K562 (cell line): Measurements from ENCODE around the gene SELENOW. TPM values are rescaled to one million over a fixed set of nuclear protein-coding genes. Genes with fewer than 3 reads are reported as not detected.

ENCODE experiments used
- BCL6 ChIP-seq: fragments of 250-450 bp; sonication (Bioruptor Pico); IDR thresholded peaks from 2 replicates; pipeline ENCODE4 v1.4.0; 2020
- BRD4 ChIP-seq: fragments of 200-600 bp; sonication (generic); IDR thresholded peaks from 2 replicates; pipeline ENCODE4 v1.6.1; 2017; ENCODE audit warnings: inconsistent platforms
- ESRRA ChIP-seq: fragments of 450-650 bp; IDR thresholded peaks from 2 replicates; pipeline ENCODE4 v1.6.1; 2014; ENCODE audit warnings: low read depth, mild to moderate bottlenecking, moderate library complexity, borderline replicate concordance
- TSHZ1 ChIP-seq: fragments of 250-450 bp; sonication (Bioruptor Pico); IDR thresholded peaks from 2 replicates; pipeline ENCODE4 v1.4.0; 2020; ENCODE audit warnings: mild to moderate bottlenecking, moderate library complexity
- ZNF318 ChIP-seq, 2 experiments: fragments of 450-650 bp; IDR thresholded peaks; 2 replicates each; pipeline ENCODE4 v1.6.1; 2016; ENCODE audit warnings: mild to moderate bottlenecking in 2 of 2, borderline replicate concordance in 1 of 2, low read depth in 1 of 2, moderate library complexity in 1 of 2
- ZNF668 ChIP-seq: fragments of 250-450 bp; sonication (Bioruptor Pico); IDR thresholded peaks from 2 replicates; pipeline ENCODE4 v1.8.0; 2022; ENCODE audit warnings: mild to moderate bottlenecking, inconsistent platforms
- ZNF717 ChIP-seq: fragments of 250-450 bp; sonication (Bioruptor Pico); IDR thresholded peaks from 2 replicates; pipeline ENCODE4 v1.5.0; 2021
- polyA plus RNA-seq, 8 experiments: library from polyadenylated mRNA; depleted of rRNA in 4 of 8; stranded (reverse) in 5 of 8; unstranded in 3 of 8; fragments of >200 nt; fragmentation: Nextera tagmentation in 2 of 8; fragmentation: Illumina TruSeq in 1 of 8; extraction: Ambion mirVana in 2 of 8; extraction: Trizol in 1 of 8; gene quantifications; 2 replicates each; pipeline versions ENCODE4 v1.2.1 to v1.2.3, GENCODE V29; 2011 to 2014; ENCODE audit warnings: inconsistent platforms in 1 of 8, missing spikeins in 1 of 8
- total RNA-seq, 7 experiments: library from RNA; depleted of rRNA in 6 of 7; stranded (reverse); fragments of >200 nt in 6 of 7; fragmentation: Illumina TruSeq in 2 of 7; extraction: Trizol in 2 of 7; gene quantifications; 2 replicates each; pipeline versions ENCODE4 v1.2.1 to v1.2.3, GENCODE V29; 2011 to 2021; ENCODE audit warnings: low replicate concordance in 1 of 7

Gene SELENOW
- total and polyA plus RNA-seq, 9 of the 15 experiments (the other 6 are each of a cell fraction or from before 2014, with no cell fraction given): 91.9 to 279 (median 156) TPM

- no peak for TF ChIP-seq TSHZ1 (CRISPR knock-in tag)
- no peak for TF ChIP-seq BCL6
- TF ChIP-seq ESRRA: no peak
- no peak for TF ChIP-seq ZNF668 (CRISPR knock-in tag)
- TF ChIP-seq ZNF717 (CRISPR knock-in tag): no peak
- no peak for TF ChIP-seq ZNF318 (IDR thresholded peaks at IDR 0.05; ENCODE audit: borderline replicate concordance in 1 of 2, low read depth in 1 of 2)
- TF ChIP-seq BRD4: no peak
Measured at GRCh38 chr19:47735131-47735530, 43.4 kb upstream of the SELENOW start (continued).
